A549 (cell line): ENCODE measurements around the gene BABAM2. TPM values are rescaled to one million over a fixed set of nuclear protein-coding genes. Genes with fewer than 3 reads are reported as not detected.

ENCODE experiments used
- ATAC-seq, 2 experiments: fragments of 200-7000 bp in 1 of 2; fragments of >200 bp in 1 of 2; cut with Nextera tagmentation in 1 of 2; cut with Tn5 transposase in 1 of 2; 3 replicates each; pipeline versions ENCODE4 v1.8.0 to v1.9.1; 2018 to 2020; ENCODE audit warnings: mild to moderate bottlenecking in 1 of 2, moderate library complexity in 1 of 2
- CTCF ChIA-PET: fragments of 300-600 bp; sonication (Branson Sonifier 250); formaldehyde crosslinking; extraction: SDS; loops from one replicate; lab custom pipeline; 2021; ENCODE audit warnings: antibody characterized with exemption, inconsistent platforms; lab: Yijun Ruan, JAX
- POLR2A ChIA-PET: fragments of 350-600 bp; formaldehyde crosslinking; extraction: SDS; loops from one replicate; lab custom pipeline; 2021; ENCODE audit warnings: antibody characterized with exemption, inconsistent platforms; lab: Yijun Ruan, JAX
- DNase-seq, 2 experiments: peaks; one replicate each; pipeline versions ENCODE4 v3.0.0 to v3.0.0-alpha.2; 2011 to 2016; ENCODE audit warnings: low read depth in 1 of 2, low spot score in 1 of 2
- FAIRE-seq: peaks from 2 replicates; lab custom pipeline; 2011; peaks lifted over from hg19 to GRCh38; lab: Jason Lieb, UNC
- H3K27ac ChIP-seq, 2 experiments: fragments of >200 bp; sonication (Bioruptor Twin); formaldehyde crosslinking; 3 replicates each; pipeline ENCODE4 v1.5.1; 2016 to 2017
- H3K4me1 ChIP-seq: fragments of >200 bp; sonication (Bioruptor Twin); formaldehyde crosslinking; 3 replicates; pipeline ENCODE4 v1.6.1; 2016
- H3K4me2 ChIP-seq: fragments of >200 bp; sonication (Bioruptor Twin); formaldehyde crosslinking; 3 replicates; pipeline ENCODE4 v1.6.1; 2016
- H3K4me3 ChIP-seq: fragments of >200 bp; sonication (Bioruptor Twin); formaldehyde crosslinking; 3 replicates; pipeline ENCODE4 v1.5.1; 2016
- H3K9me3 ChIP-seq: fragments of >200 bp; sonication (Bioruptor Twin); formaldehyde crosslinking; 3 replicates; pipeline ENCODE4 v1.6.1; 2016
- CBX2 ChIP-seq: fragments of 200-600 bp; sonication (generic); IDR thresholded peaks from 2 replicates; pipeline ENCODE4 v1.6.1; 2016; ENCODE audit warnings: low read depth, mild to moderate bottlenecking, borderline replicate concordance
- CHD2 ChIP-seq: fragments of 150-350 bp; IDR thresholded peaks from 2 replicates; pipeline ENCODE4 v1.6.1; 2014; ENCODE audit warnings: low read length; ENCODE audit not compliant: partially characterized antibody
- CHD4 ChIP-seq: fragments of 200-600 bp; sonication (generic); IDR thresholded peaks from 2 replicates; pipeline ENCODE4 v1.6.1; 2016; ENCODE audit warnings: antibody characterized with exemption, mild to moderate bottlenecking, borderline replicate concordance
- EHMT2 ChIP-seq: fragments of 200-600 bp; sonication (generic); IDR thresholded peaks from 2 replicates; pipeline ENCODE4 v1.6.1; 2016; ENCODE audit warnings: antibody characterized with exemption, low read depth, mild to moderate bottlenecking, moderate library complexity
- EP300 ChIP-seq, 2 experiments: fragments of >200 bp; sonication (Bioruptor Twin); formaldehyde crosslinking; IDR thresholded peaks; 2 replicates in 1 of 2; 3 replicates in 1 of 2; pipeline ENCODE4 v1.6.1; 2016 to 2017
- FOXS1 ChIP-seq: fragments of 250-450 bp; sonication (Bioruptor Pico); IDR thresholded peaks from 2 replicates; pipeline ENCODE4 v1.5.0; 2020; ENCODE audit warnings: mild to moderate bottlenecking, moderate library complexity
- HDAC2 ChIP-seq: fragments of 200-600 bp; sonication (generic); IDR thresholded peaks from 2 replicates; pipeline ENCODE4 v1.6.1; 2016
- HEYL ChIP-seq: fragments of 250-450 bp; sonication (Bioruptor Pico); IDR thresholded peaks from 2 replicates; pipeline ENCODE4 v1.8.0; 2021; ENCODE audit warnings: mild to moderate bottlenecking, moderate library complexity
- HMGXB4 ChIP-seq: fragments of 250-450 bp; sonication (Bioruptor Pico); IDR thresholded peaks from 2 replicates; pipeline ENCODE4 v1.5.0; 2021; ENCODE audit warnings: mild to moderate bottlenecking, moderate library complexity, borderline replicate concordance
- HOXA7 ChIP-seq: fragments of 250-450 bp; sonication (Bioruptor Pico); IDR thresholded peaks from 2 replicates; pipeline ENCODE4 v1.5.0; 2020; ENCODE audit warnings: mild to moderate bottlenecking, moderate library complexity
- JUNB ChIP-seq: fragments of >200 bp; sonication (Bioruptor Twin); formaldehyde crosslinking; IDR thresholded peaks from 2 replicates; pipeline ENCODE4 v1.6.1; 2016
- MAZ ChIP-seq: fragments of 150-350 bp; IDR thresholded peaks from 2 replicates; pipeline ENCODE4 v1.6.1; 2014; ENCODE audit warnings: antibody characterized with exemption, low read depth, low read length, borderline replicate concordance
- NPAS2 ChIP-seq: fragments of 250-450 bp; sonication (Bioruptor Pico); IDR thresholded peaks from 2 replicates; pipeline ENCODE4 v1.8.0; 2022; ENCODE audit warnings: mild to moderate bottlenecking, moderate library complexity, borderline replicate concordance
- PBX3 ChIP-seq: IDR thresholded peaks from 2 replicates; pipeline ENCODE4 v1.6.1; 2012
- POLR2A ChIP-seq: IDR thresholded peaks from 2 replicates; pipeline ENCODE4 v1.6.1; 2012; ENCODE audit warnings: mild to moderate bottlenecking, low read length
- POLR2AphosphoS2 ChIP-seq: conservative IDR thresholded peaks from 2 replicates; pipeline ENCODE4 v1.6.1; 2012; ENCODE audit warnings: low read length, improper control_type of control experiment, inconsistent platforms
- RAD21 ChIP-seq, 2 experiments: fragments of >200 bp in 1 of 2; sonication (Bioruptor Twin) in 1 of 2; formaldehyde crosslinking in 1 of 2; IDR thresholded peaks in 1 of 2; conservative IDR thresholded peaks in 1 of 2; 2 replicates in 1 of 2; 3 replicates in 1 of 2; pipeline ENCODE4 v1.6.1; 2012 to 2018; ENCODE audit warnings: inconsistent platforms in 1 of 2
- RARB ChIP-seq: fragments of 250-450 bp; sonication (Bioruptor Pico); IDR thresholded peaks from 2 replicates; pipeline ENCODE4 v1.8.0; 2021; ENCODE audit warnings: mild to moderate bottlenecking, moderate library complexity
- TP53 ChIP-seq: fragments of 250-450 bp; sonication (Bioruptor Pico); IDR thresholded peaks from 2 replicates; pipeline ENCODE4 v1.5.0; 2021; ENCODE audit warnings: mild to moderate bottlenecking, moderate library complexity
- ZC3H11A ChIP-seq: fragments of 450-650 bp; IDR thresholded peaks from 2 replicates; pipeline ENCODE4 v1.6.1; 2014; ENCODE audit warnings: antibody characterized with exemption, mild to moderate bottlenecking
- ZNF302 ChIP-seq: fragments of 250-450 bp; sonication (Bioruptor Pico); IDR thresholded peaks from 2 replicates; pipeline ENCODE4 v1.9.0; 2021; ENCODE audit warnings: inconsistent platforms, mild to moderate bottlenecking, moderate library complexity
- WGBS: methylation state at CpG from one replicate; pipeline ENCODE4 v1.1.6; 2017; ENCODE audit errors: missing lambda C conversion rate; 5-methylcytosine and 5-hydroxymethylcytosine counted together
- polyA plus RNA-seq, 4 experiments: library from polyadenylated mRNA; depleted of rRNA in 3 of 4; stranded (reverse); fragments of >200 nt; fragmentation: RNase III in 1 of 4; extraction: RNeasy Plus Mini Kit Qiagen cat#74134 plus additional on column Dnase treatment in 1 of 4; gene quantifications; 2 replicates in 3 of 4; 3 replicates in 1 of 4; pipeline ENCODE4 v1.2.3, GENCODE V29; 2011 to 2017
- TF ChIP-seq, protein P1 (sequence below): fragments of 150-350 bp; IDR thresholded peaks from 2 replicates; pipeline ENCODE4 v1.6.1; 2014; ENCODE audit warnings: low read depth, mild to moderate bottlenecking, low read length

Gene BABAM2
- polyA plus RNA-seq, 2 of the 4 experiments (the other 2 are of a cell fraction), result 53.7 to 78.4 TPM

DNA sequence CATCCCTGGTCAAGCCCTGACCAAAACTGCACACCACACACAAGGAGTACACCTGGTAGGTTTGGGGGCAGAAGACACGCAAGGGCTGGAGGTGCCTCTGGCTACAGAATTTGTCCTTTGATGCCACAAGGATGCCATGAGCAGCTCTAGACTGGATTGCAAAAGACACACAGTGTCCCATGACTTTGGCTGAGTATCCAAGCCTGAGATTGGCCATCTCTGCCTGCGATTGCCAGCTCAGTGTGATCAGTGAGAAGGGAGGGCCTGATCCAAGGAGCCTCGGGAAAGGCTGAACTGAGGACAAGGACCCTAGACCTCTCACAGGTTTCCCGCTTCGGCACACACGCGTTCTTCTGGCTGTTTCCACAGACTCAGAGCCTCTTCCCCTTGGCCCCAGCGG, 442.2 kb downstream of the BABAM2 start:
- DNase-seq, result no peak
- 96% methylated on average over 8 of the region's 8 CpGs for WGBS
- no peak overlapping the region for H3K4me2 ChIP-seq
- TF ChIP-seq ZC3H11A (no peak), RARB (CRISPR knock-in tag) (no peak), EP300 (IDR thresholded peaks at IDR 0.05) (no peak)
- TF ChIP-seq, all 56 proteins: peak for 0
- FAIRE-seq (no peak), ATAC-seq (no peak)
- CTCF ChIA-PET, result interaction anchor here (0.7 to 1.8 kb wide), 5 partner anchors 9 to 32 kb away, joined by 3 to 6 read pairs (median 3); no protein-coding TSS in a partner anchor
- H3K9me3 ChIP-seq, result no peaks in the 10 kb centered on the region
- no peak overlapping the region for H3K27ac ChIP-seq
- POLR2A ChIA-PET, result no interaction called here
- H3K4me1 ChIP-seq, result no peaks in the 10 kb centered on the region; the same call in 2 of the 3 replicates
- H3K4me3 ChIP-seq, result no peak overlapping the region

GRCh38 chr2:28333606-28334526, 443.3 kb downstream of the BABAM2 start:
- Histone ChIP-seq H3K27ac (peak overlapping the region in 1 of 2 experiments; percentile 33; a peak in 2 of 6 replicates), H3K4me2 (no peak overlapping the region), H3K9me3 (no peaks in the 10 kb centered on the region), H3K4me1 (peaks cover 5% of the 10 kb centered on the region), H3K4me3 (no peak overlapping the region)
- CTCF ChIA-PET, result interaction anchor here (0.8 to 1.8 kb wide), 2 partner anchors 17 to 231 kb away, joined by 3 to 6 read pairs; no protein-coding TSS in a partner anchor
- ATAC-seq (no peak), DNase-seq (no peak), FAIRE-seq (no peak)
- POLR2A ChIA-PET, result no interaction called here
- 84% methylated on average over 14 of the region's 15 CpGs for WGBS
- no peak for TF ChIP-seq ZNF302 (CRISPR knock-in tag)
- TF ChIP-seq FOXS1 (CRISPR knock-in tag), result no peak
- no peak for TF ChIP-seq HMGXB4 (CRISPR knock-in tag)
- TF ChIP-seq, protein P1, sequence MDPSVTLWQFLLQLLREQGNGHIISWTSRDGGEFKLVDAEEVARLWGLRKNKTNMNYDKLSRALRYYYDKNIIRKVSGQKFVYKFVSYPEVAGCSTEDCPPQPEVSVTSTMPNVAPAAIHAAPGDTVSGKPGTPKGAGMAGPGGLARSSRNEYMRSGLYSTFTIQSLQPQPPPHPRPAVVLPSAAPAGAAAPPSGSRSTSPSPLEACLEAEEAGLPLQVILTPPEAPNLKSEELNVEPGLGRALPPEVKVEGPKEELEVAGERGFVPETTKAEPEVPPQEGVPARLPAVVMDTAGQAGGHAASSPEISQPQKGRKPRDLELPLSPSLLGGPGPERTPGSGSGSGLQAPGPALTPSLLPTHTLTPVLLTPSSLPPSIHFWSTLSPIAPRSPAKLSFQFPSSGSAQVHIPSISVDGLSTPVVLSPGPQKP, result no peak
- no peak for TF ChIP-seq RAD21 (conservative IDR thresholded peaks at IDR 0.05 in 1 of 2, IDR thresholded peaks at IDR 0.05 in 1 of 2)
- no peak for TF ChIP-seq HDAC2
- TF ChIP-seq CBX2, result no peak
- TF ChIP-seq POLR2A, result no peak
- no peak for TF ChIP-seq HOXA7
- no peak for TF ChIP-seq HEYL (CRISPR knock-in tag)
- TF ChIP-seq MAZ, result no peak
- TF ChIP-seq CHD4, result no peak
- TF ChIP-seq PBX3, result no peak
- no peak for TF ChIP-seq CHD2
- TF ChIP-seq POLR2AphosphoS2, result no peak
- TF ChIP-seq JUNB, result no peak
- no peak for TF ChIP-seq EHMT2
- TF ChIP-seq TP53, result no peak
- TF ChIP-seq NPAS2 (CRISPR knock-in tag), result no peak
